ENCODE data around the gene LTA4H.
"Not testable (repeated sequence)": the region's sequence is repeated elsewhere in the genome, so short reads cannot be mapped to it uniquely, and the experiment has no call there.

The LTA4H gene

GRCh38 chr12:95988506-95989275 is 46.7 kb downstream of the LTA4H start:
- no peak for DNase-seq

- no peak for DNase-seq
Observed at GRCh38 chr12:95986635-95987570, 48.5 kb downstream of the LTA4H start.

GRCh38 chr12:95984682-95985081 is 50.7 kb downstream of the LTA4H start:
- DNase-seq, result no peak

DNA sequence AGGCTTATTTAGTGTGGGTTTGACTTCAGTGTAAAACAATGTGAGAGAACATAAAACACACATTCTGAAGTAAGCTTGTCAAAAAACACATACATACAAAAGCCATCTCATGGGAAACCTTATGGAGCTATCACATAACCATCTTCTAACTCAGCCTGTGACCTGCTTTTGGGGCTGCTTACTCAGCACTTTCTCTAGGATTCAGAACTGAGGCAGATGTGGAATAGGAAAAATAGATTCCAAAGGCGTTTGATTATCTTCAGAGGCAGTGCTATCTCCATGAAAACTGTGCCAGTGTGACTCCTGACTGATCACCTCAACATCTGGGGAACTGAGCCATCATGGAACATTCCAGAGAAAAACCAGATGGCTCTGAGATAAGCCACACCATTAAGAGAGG is 52.8 kb downstream of the LTA4H start:
- DNase-seq, result no peak

DNA sequence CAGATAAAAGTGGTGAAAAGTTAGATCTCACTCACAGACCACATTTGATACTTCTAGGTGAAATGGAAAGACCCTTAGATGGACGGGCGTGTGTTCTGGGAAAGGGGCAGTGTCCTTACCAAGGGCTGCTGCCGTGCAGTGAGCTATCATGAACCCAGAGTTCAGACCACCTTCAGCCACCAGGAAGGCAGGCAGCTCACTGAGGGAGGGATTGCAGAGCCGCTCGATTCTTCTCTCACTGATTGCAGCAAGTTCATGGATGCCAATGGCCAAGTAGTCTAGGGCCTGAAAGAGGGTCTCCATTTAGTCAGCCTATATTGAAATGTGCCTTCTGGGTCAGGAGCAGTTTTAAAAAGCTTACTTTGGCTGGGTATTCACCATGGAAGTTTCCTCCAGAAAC is 55.0 kb downstream of the LTA4H start:
- DNase-seq, result no peak

- no peak for DNase-seq
Observed at GRCh38 chr12:95978774-95979173, 56.6 kb downstream of the LTA4H start.

- DNase-seq, result no peak
Observed at GRCh38 chr12:95978351-95978750, 57.0 kb downstream of the LTA4H start.

DNA sequence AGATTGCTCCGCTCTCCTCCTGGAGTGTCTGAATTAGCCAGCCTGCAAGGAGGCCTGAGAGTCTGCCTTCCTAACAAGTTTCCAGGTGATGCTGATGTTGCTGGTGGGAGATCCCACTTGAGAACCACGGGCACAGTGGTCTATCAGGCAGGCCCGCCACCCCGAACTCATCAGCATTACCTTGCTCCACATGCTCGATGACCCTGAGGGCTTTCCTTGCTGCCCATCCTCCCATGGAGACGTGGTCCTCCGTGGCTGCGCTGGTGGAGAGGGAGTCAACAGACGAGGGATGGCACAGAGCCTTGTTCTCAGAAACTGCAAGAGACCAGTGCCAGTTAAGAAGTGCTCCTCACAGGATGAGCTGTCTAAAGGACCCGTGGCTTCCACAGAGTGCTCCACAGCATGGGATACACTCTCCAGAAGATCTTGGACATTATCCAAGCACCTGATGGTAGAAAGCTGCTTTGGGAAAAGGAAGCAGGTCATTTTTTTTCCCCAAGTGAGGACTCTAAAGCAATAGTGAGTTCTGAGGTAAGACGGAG is 57.6 kb downstream of the LTA4H start:
- DNase-seq, result no peak

DNA sequence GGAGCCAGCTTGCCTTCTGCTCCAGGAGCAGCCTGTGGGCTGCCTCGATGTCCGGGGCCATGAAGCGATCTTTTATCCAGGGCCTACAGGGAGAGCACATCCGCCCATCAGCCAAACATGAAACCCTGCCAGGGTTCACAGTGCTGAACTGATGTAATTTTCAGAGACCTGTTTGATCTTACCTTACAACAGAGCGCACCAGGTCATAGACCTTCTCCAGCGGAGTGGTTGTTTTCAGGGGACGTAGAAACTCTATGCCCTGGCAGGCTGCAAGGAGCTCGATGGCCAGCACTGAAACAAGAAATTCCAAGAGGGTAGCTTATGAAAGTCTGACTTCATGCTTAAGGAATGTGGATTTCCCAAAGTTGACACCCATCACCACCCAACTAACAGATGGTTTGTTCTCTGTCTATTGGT is 59.0 kb downstream of the LTA4H start:
- no peak for DNase-seq

- DNase-seq, result no peak
Observed at GRCh38 chr12:95975491-95975890, 59.9 kb downstream of the LTA4H start.

- no peak for DNase-seq
Observed at GRCh38 chr12:95974358-95974757, 61.0 kb downstream of the LTA4H start.

- DNase-seq, result no peak
Observed at GRCh38 chr12:95972832-95973456, 62.4 kb downstream of the LTA4H start.

DNA sequence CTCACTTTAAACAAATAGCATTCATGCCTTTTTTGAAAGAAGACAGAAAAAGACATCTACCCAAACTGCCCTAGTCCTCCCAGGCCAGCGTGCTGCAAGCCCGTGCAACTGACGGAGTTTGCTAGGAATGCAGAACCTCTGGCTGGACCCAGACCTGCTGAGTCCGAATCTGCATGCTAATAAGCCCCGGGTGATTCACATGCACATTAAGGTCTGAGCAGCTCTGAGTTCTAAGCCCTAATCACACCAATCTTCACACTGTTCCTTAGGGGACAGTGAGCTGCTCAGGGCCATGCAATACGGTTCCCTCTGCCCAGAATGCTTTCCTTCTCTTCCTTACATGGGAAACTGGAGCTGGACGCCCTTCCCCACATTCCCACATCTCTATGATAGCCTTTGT is 64.5 kb downstream of the LTA4H start:
- no peak for DNase-seq

DNA sequence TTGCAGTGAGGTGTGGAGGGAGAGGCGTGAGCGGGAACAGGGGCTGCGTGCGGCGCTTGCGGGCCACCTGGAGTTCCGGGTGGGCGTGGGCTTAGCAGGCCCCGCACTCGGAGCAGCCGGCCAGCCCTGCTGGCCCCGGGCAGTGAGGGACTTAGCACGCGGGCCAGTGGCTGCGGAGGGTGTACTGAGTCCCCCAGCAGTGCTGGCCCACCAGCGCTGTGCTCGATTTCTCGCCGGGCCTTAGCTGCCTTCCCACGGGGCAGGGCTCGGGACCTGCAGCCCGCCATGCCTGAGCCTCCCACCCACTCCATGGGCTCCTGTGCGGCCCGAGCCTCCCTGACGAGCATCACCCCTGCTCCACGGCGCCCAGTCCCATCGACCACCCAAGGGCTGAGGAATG is 66.3 kb downstream of the LTA4H start:
- DNase-seq, result not testable (repeated sequence)

- no peak for DNase-seq
Observed at GRCh38 chr12:95967301-95967700, 68.1 kb downstream of the LTA4H start.

DNA sequence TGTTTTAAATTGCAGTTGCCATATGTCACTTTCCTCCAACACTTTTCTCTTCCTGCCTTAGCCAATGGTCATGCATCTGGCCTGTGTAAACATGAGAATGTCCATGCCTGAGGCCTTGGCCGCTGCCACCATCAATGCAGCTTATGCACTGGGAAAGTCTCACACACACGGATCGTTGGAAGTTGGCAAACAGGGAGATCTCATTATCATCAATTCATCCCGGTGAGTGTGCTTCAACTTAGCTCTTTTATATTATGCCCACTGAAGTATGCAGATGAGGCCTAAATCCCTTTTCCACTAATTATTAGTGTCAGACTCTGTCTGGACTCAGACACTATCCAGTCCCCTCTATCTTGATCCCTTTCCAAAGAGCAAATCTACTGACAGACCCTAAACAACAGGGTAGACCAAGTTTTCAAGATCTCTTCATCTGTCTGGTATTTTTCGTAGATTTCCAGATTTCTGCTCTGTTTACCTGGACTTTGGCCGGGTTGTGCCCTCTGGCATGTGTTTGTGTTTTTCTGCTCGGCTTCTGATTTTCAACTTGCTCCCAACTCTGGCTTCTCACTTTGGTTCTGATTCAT is 69.0 kb downstream of the LTA4H start:
- no peak for DNase-seq

GRCh38 chr12:95963096-95963495 is 72.3 kb downstream of the LTA4H start:
- DNase-seq, result no peak

DNA sequence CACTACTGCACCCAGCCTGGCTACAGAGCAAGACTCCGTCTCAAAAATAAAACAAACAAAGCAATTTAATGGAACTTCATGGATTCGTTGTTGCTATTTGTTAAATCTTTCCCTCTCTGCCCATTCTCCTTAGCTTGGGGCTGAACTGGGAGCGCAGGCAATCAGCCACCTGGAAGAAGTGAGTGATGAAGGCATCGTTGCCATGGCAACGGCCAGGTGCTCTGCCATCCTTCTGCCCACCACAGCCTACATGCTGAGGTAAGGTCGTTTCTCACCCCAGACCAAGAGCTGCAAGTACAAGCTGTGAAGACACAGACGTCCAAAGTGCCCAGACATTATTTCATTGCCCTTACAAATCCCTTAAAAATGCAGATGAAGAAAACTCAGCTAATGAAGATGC is 73.2 kb downstream of the LTA4H start:
- DNase-seq, result no peak

GRCh38 chr12:95960241-95960640 is 75.1 kb downstream of the LTA4H start:
- no peak for DNase-seq

DNA sequence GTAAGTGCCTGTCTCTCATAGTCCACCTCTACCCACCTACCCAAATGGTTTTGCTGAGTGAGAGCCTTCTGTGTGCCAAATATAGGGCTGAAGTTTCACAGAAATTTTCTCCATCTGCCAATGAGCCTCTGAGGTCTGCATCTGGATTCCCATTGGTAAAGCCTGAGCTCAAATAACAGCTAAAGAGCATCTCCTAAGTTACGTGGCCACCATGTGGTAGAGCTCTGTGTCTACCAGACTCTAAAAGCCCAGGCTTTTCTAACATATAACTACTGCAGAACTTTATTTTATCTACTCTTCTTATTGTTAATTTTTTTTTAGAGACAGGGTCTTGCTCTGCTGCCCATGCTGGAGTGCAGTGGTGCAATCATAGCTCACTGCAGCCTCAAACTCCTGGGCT is 76.3 kb downstream of the LTA4H start:
- DNase-seq, result no peak

GRCh38 chr12:95956557-95957145 is 78.7 kb downstream of the LTA4H start:
- DNase-seq, result no peak

DNA sequence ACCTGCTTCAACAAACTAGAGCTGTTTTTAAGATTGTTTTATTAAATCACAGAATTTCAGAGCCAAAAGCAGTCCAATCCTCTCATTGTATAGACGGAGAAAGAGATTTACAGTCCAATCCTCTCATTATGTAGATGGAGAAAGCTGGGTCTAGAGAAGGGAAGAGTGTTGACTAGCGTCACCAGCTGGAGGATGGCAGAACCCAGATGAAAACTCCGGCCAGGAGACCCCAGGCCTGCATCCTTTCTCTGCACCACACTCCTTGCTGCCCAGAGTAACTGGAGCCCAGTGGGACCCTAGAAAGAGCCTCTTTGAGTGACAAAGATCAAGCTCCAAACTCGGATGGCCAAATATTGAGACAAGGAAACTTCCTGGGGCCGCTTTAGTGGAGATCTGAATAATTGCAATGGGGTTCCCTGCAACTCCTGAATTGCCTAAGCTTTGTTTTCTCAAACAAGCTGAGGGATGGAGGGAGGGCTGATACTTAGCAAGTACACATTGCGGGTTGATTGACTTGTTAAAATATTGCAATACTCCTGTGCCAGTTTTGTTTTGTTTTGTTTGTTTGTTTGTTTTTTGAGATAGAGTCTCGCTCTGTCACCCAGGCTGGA is 79.7 kb downstream of the LTA4H start:
- DNase-seq, result no peak
